ENCODE results near the gene YIPF4. TPM values are rescaled to one million over a fixed set of nuclear protein-coding genes. Genes with fewer than 3 reads are reported as not detected.
"Not testable (repeated sequence)": the region's sequence is repeated elsewhere in the genome, so short reads cannot be mapped to it uniquely, and the experiment has no call there.

Gene YIPF4
- polyA plus RNA-seq (2013, experiment 1 of 2; ENCODE audit: insufficient read length) = 47.7 TPM
- 49.2 TPM for polyA plus RNA-seq (2013, experiment 2 of 2; ENCODE audit: insufficient read length)

DNA sequence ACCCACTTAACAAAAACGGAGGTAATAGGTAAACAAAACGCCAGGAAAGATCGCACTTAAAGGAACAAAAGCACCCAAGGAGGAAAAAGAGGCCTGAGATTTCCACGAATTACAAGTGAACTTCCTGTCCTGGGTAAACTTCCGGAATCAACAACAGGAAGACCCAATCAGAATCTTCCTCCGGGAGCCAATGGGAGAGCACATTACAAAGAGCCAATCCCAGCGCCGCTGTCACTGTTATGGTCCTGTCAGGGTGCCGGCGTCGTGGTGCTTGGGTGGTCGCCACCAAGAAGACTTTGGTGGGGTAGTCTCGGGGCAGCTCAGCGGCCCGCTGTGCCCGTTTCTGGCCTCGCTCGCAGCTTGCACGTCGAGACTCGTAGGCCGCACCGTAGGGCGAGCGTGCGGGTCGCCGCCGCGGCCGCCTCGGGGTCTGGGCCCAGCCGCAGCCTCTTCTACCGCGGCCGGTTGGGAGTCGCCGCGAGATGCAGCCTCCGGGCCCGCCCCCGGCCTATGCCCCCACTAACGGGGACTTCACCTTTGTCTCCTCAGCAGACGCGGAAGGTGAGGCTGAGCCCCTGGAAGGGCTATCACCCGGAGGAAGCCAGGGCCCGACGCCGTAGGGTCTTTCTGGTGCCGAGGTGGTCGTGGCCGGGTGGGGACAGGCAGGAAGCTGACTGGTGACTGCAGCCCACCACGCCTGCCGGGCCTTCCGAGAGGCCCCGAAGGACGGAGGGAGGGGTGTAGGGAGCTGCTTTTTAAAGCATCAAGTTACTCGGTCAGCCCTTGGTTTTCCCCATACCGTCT lies at the start of gene YIPF4:
YIPF4 (plus strand) TSS at position 231 of the 804 bp plus-strand sequence; CDS start at position 483, 252 bp downstream.
- peak; percentile 93 for DNase-seq

DNA sequence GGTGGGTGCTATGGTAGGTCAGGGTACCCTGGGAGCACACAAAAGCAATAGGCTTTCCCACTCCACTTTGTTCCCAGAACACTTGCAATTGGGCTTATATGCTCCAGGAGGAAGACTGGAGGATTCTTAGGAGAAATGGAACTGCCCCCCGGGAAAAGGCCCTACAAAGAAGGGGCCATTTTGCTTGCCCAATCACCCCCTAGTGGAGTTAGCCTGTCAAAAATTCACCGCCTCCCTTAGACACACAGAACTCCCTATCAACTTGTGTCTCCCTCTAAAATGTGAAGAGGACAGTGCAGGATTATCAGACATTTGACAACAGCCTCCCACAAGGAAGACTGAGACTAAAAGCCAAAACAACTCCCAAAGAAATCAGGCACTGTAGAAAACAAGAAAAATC lies 49.5 kb upstream of the YIPF4 start:
- DNase-seq = no peak

DNA sequence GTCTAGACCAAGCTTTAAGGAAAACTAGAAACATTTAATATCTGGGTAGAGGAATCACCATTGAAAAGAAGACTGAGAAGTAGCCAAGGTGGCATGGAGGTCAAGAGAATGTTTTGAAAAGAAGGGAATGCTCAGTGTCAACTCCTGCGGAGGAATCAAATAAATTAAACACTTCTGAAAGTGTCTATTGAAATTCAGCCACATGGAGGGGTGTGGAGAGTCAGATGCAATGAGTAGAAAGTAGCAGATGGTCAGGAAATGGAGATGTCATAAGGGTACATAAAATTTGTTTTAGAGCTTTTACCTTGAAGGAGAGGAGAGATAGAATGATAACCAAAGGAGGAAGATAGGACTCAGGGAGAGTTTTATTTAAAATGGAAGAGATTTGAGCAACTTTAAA lies 48.1 kb upstream of the YIPF4 start:
- no peak for DNase-seq

DNA sequence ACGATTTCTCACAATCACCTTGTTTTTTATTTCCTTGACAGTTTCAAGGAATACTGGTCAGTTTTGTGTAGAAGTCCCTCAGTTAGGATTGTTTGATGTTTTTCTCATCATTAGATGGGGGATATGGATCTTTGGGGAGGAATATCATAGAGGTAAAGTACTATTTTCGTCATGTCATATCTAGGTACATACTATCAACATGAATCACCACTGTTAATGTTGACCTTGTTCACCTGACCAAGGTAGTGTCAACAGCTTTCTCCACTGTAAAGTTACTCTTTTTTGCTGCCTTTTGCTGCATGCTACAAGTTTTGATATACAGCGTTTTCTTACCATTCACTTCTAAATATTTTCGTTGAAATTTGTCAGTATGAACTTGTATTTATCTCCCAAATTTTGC lies 45.7 kb upstream of the YIPF4 start:
- no peak for DNase-seq

DNA sequence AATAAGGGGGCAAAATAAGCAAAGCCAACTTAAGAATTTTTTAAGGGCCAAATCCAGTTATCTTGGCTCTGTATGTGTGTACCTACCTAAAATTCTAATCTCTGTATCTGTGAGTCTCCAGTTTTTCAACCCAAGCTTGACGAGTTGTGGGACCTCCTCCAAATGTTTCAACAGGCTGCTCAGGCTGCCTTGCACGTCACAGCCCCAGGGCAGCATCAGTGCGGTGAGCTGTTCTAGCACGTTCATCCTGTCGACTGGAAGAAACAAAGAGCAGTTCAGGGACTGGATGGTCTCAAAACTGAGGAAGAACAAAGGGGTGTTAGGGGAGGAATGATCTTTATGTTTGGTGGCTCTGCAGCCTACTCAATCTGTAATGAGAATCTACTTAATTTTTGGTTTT lies 42.4 kb upstream of the YIPF4 start:
- no peak for DNase-seq

DNA sequence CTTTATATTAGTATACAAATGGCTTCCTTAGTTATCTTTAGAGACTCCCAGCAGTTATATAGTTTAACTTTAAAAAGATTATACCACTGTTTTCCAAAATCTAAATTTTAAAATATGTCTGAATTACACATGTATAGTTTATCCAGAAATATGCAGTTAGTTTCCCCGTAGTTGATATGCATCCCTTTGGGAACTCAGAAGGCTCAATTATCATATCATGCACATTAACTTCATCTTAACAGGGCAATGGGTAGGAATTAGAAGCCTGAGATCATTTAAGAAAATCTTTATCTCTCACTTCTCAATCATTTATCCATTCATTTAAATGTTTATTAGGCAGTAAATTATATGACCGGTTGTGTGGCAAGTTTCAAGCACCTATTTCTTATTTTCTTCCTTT lies 40.2 kb upstream of the YIPF4 start:
- no peak for DNase-seq

DNA sequence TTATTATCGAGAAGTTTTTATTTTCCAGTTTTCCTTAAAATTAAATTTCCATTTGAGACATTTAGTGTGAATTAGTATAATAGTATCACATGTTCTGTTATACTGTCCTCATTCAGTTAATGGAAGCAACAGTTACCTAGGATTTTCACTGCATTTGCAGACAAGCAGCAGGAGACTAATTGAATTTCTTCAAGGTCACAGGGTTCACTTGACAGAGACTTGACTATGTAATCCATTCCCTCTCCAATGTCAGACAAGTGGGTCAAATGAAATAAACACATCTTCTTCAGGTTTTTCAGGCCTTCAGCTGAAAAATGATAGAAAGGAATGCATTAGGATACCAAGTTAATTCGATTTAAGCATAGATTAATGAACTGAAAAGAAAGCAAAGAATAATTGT lies 39.7 kb upstream of the YIPF4 start:
- no peak for DNase-seq

DNA sequence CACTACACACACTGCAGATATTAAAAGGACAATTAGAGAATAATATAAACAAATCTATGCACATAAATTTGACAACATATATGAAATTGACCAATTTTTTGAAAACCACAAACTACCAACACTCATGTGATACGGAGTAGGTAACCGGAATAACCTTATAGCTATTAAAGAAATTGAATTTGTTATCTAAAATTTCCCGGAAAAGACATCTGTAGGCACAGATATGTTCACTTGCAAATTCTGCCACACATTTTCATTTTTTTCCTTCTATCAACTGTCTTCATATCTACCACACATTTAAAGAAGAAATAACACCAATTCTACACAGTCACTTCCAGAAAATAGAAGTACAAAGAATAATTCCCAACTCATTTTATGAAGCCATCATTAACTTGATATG lies 35.4 kb upstream of the YIPF4 start:
- DNase-seq = no peak

DNA sequence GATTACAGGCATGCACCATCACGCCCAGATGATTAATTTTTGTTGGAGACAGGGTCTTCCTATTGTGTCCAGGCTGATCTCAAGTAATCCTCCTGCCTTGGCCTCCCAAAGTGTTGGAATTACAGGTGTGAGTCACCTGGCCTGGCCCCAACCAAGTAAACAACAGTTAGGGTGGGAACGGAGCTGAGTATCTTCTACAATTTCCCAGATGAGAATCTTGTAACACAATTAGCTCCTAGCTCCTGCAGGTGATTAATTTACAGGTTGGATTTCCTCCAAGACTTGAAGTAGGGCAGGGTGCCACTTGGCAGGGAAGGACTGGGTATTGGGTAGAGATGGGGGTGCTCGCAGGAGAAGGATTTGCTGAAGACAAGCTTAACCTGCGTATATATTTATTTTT lies 30.8 kb upstream of the YIPF4 start:
- DNase-seq = no peak

DNA sequence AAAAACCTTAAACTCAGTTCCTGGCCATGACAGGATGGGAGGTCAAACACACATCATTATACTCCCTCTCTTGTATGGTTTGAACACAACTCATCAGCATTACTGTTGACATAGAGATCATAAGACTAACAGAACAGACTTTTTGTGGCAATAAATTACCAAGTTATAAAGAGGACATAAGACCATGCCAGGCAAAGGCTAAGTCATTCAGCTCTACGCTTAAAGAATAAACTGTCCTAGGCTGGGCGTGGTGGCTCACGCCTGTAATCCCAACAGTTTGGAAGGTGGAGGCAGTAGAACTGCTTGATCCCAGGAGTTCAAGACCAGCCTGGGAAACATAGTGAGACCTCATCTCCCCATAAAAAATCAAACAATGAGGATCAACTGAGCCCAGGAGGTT lies 29.4 kb upstream of the YIPF4 start:
- DNase-seq = no peak

DNA sequence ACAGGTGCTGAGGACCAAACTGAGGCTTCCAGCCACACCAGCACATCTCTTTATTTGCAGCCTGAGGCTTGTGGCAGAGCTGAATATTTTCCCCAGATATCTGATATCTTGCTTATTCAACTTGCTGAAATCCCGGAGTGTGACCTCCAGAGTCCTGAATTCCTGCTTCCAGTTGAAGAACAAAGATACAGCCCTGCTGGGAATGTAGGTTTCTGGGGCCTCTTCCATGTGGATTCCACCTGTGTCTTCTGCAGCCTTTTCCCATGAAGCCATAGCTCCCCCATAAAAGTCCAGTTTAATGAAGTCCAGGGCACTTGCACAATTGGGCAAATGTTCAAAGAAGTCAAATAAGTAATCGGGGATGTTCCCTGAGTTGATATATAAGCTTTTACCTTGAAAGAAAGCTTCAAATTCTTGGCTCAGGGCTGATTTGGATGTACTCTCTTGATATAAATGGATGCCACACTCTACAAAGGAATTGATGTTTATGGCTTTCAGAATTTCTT lies 27.9 kb upstream of the YIPF4 start:
- DNase-seq = no peak

DNA sequence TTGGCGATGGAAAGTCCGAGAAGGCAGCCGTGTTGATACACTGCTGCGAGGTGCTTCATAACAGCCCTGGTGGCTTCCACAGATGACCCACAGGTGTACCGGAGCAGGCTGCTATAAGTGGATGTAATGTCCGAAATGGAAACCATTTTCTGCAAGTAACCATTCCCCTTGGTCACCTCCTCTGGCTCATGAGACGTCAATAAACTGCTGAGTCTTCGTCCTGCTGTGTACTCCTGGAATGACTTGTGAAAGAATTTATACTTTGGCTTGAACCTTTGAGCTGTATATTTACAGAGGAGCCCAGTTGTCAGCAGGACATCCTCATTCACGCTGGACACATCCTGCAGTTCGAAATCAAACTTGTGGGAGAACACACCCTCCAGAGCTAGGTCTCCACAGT lies 27.4 kb upstream of the YIPF4 start:
- DNase-seq = no peak

DNA sequence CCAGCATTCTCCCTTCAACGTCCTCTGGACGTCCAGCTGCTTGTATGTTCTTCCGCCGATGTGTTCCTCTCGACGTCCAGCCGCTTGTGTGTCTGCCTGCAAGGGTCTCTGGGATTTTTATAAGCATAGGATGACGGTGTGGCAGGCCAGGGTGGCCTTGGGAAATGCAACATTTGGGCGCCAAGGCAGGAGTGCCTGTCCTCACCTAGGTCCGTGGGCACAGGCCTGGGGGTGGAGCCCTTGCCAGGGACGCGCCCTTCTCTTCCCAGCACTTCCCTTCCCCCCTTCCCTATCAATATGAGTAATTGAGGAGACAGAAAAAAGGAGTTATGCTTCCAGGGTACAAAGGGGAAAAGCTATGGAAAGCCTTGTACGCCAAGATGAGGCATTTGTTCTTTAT lies 19.5 kb upstream of the YIPF4 start:
- no peak for DNase-seq

DNA sequence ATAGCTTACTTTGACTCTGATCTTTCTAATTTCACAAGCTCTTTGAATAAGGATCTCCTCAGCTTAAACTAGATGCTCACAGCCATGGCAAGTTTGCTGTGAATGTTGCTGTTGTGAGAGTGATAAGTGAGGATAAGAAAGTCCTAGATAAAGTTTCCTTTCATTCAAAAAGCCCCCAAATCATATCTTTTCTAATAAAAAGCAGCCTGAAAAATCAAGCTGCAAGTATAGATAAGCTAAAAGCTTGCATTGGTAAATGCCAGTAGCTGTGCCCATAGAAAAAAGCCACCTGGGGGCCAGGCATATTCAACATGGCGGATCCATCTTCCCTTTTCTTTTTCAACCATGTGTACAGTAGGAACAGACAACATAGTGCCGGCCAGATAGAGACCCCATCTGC lies 17.3 kb upstream of the YIPF4 start:
- DNase-seq = no peak

DNA sequence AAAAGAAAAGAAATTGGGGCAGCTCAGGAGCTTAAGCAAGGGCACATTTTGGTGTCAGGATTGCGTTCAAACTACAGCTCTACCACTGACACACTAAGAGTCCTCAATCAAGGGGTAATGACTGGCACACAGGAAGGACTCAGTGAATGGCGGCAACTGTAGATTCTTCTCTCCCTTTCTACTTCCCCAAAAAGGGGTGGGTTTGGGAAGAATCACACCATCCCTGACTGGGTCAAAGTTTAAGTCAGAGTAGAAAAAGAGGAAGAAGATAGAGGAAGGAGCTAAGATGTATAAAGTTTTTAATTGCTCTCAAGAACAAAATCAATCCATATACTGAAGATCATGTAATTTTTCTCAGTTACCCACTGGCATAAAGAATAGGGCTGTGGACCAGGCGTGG lies 15.6 kb upstream of the YIPF4 start:
- no peak for DNase-seq

DNA sequence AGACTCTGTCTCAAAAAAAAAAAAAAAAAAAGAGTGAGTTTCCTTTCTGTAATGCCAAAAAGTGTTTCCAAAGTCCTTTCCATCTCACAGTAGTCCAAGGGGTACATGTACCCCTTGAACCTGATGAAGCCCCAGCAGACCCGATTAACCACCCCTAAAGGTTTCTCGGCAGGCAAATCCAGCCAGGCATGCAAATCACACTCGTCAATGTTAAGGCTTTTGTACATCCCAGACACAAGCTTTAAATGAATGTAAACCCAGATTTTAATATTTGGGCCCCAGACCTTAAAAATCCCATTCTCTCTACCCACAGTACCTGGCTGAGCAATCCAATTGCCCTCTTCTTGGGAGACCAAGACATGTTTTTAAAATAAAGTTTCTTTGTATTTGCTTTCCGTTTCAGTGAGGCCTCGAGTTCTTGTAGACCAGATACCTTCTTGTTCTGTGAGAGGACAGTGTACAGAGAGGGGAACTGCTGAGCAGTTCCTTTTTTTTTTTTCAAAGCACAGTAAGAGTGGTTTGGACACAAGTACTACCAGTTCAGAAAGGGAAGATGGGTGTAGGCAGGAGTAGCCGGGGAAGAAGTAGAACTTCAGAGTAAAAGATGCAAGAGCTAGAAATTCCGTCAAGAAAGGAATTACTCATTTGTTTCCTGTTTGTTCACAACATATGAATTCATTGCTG lies 13.1 kb upstream of the YIPF4 start, which contains the start of gene NLRC4:
NLRC4 (minus strand) TSS at position 465 of the 684 bp plus-strand sequence. CDS start 8,111 bp downstream, outside the sequence.
- DNase-seq = no peak

DNA sequence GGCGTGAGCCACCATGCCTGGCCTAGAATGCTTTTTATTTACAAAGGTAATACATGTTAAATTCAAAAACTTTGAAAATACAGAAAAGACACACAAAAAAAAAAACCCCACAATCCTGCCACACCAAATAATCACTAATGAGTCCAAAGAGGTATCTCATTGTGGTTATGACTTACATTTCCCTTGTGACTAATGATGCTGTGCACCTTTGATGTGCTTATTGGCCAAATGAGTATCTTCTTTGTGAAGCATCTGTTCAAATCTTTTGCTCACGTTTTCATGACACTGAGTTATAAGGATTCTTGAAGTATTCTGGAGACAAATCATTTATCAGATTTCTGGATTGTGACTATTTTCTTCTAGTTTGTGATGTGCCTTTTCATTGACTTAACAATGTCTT lies 6.6 kb upstream of the YIPF4 start:
- no peak for DNase-seq

DNA sequence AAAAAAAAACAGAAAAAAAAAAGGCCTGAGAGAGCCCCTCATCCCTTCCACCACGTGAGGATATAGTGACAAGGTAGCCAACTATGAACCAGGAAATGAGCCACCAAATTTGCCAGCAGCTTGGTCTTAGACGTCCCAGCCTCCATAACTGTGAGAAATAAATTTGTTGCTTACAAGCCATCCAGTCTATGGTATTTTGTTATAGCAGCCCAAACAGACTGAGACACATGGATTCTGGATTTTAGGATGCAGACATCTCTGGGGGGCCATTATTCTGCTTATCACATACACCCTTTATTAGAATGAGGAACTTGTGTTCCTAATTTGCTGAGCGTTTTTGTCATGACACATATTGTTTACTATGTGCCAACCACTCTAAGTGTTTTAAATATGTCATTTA lies 5.4 kb upstream of the YIPF4 start:
- no peak for DNase-seq

DNA sequence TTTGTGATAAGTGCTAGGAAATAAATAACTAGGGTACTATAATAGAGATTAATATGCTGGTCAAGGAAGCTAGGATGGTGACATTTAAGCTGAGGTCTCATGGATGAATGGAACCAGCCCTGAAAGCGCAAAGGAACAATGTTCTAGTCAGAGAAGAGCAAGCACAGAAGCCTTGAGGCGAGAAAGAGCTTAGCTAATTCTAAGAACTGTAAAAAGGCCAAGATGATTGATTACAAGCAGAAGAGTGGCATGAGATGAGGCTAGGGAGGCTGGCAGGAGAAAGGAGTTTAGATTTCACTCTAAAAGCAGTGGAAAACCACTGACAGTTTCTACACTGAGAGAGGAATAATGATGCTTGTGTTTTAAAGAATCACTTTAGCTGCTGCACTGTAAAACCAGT lies 3.4 kb upstream of the YIPF4 start:
- DNase-seq = no peak

DNA sequence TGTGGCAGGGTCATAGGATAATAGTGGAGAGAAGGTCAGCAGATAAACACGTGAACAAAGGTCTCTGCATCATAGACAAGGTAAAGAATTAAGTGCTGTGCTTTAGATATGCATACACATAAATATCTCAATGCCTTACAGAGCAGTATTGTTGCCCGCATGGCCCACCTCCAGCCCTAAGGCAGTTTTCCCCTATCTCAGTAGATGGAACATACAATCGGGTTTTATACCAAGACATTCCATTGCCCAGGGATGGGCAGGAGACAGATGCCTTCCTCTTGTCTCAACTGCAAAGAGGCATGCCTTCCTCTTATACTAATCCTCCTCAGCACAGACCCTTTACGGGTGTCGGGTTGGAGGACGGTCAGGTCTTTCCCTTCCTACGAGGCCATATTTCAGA lies 1.9 kb upstream of the YIPF4 start:
- DNase-seq = not testable (repeated sequence)

DNA sequence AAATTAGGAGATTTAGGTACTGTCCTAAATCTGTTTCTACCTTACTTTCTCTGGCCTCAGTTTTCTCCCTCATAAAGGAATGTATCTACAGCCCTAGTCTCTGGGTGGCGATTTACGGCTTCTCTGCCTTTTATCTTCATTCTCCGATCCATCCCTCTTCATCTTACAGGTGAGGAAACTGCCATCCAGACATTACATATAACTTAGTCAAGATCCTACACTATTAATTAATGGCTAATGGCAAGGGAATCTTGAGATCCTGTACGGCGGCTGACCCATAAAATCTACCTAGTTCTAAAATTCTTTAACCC lies 386 bp upstream of the YIPF4 start:
- no peak for DNase-seq

DNA sequence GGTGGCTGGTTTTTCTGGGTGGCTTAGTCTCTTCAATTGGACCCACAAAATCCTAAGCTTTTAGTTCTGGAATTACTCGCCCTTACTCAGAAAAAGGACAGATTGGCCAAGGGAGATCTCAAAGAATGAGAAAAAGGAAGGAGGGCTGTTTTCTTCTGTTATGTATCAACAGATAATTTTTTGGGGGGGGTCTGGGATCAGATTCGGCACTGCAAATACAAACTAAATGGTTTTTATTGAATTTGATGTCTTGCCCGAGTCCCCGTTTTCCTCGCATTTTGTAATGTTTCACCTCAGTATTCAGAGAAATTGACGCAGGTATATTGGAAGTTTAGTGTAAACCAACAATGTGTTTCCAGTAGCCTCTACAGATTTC lies 762 bp downstream of the YIPF4 start:
- no peak for DNase-seq

DNA sequence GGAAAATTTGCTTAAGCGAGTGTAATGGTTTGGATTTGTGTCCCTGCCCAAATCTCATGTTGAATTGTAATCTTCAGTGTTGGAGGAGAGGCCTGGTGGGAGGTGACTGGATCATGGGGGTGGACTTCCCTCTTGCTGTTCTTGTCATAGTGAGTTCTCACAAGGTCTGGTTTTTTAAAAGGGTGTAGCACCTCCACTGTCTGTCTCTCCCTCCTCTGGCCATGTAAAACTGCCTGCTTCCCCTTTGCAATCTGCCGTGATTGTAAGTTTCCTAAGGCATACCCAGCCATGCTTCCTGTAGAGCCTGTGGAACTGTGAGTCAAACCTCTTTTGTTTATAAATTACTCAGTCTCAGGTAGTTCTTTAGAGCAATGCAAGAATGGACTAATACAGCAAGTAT lies 6.6 kb downstream of the YIPF4 start:
- no peak for DNase-seq
